Gastroesophageal sphincter (tissue), 3 donors: ENCODE measurements around the gene PEAK1.

ENCODE experiments used
- POLR2AphosphoS5 ChIP-seq: sonication (generic); formaldehyde crosslinking; IDR thresholded peaks from one replicate; pipeline ENCODE4 v1.6.1; 2017; ENCODE audit warnings: antibody characterized with exemption
- TF ChIP-seq, protein P1 (sequence below), 4 experiments: fragments of 200-600 bp in 2 of 4; fragments of 450-650 bp in 2 of 4; sonication (generic) in 1 of 4; IDR thresholded peaks; one replicate each; pipeline ENCODE4 v1.5.1; 2017 to 2019; ENCODE audit warnings: antibody characterized with exemption in 4 of 4, mild to moderate bottlenecking in 2 of 4, moderate library complexity in 2 of 4

GRCh38 chr15:77076323-77076915, 343.5 kb downstream of the PEAK1 start:
- TF ChIP-seq, protein P1, sequence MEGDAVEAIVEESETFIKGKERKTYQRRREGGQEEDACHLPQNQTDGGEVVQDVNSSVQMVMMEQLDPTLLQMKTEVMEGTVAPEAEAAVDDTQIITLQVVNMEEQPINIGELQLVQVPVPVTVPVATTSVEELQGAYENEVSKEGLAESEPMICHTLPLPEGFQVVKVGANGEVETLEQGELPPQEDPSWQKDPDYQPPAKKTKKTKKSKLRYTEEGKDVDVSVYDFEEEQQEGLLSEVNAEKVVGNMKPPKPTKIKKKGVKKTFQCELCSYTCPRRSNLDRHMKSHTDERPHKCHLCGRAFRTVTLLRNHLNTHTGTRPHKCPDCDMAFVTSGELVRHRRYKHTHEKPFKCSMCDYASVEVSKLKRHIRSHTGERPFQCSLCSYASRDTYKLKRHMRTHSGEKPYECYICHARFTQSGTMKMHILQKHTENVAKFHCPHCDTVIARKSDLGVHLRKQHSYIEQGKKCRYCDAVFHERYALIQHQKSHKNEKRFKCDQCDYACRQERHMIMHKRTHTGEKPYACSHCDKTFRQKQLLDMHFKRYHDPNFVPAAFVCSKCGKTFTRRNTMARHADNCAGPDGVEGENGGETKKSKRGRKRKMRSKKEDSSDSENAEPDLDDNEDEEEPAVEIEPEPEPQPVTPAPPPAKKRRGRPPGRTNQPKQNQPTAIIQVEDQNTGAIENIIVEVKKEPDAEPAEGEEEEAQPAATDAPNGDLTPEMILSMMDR (IDR thresholded peaks at IDR 0.05) = no peak
- no peak for TF ChIP-seq POLR2AphosphoS5
